GM08714 (cell line): Measurements from ENCODE around the gene PCGF3.

Experiments used
- H3K4me3 ChIP-seq: fragments of 200-500 bp; sonication (Bioruptor generic); 2 replicates; pipeline ENCODE4 v1.5.1; 2014; ENCODE audit warnings: mild to moderate bottlenecking, low read length, inconsistent platforms
- ZNF274 ChIP-seq: IDR thresholded peaks from 2 replicates; pipeline ENCODE4 v1.6.1; 2012; ENCODE audit warnings: mild to moderate bottlenecking, low read depth, low read length

PCGF3 gene

DNA sequence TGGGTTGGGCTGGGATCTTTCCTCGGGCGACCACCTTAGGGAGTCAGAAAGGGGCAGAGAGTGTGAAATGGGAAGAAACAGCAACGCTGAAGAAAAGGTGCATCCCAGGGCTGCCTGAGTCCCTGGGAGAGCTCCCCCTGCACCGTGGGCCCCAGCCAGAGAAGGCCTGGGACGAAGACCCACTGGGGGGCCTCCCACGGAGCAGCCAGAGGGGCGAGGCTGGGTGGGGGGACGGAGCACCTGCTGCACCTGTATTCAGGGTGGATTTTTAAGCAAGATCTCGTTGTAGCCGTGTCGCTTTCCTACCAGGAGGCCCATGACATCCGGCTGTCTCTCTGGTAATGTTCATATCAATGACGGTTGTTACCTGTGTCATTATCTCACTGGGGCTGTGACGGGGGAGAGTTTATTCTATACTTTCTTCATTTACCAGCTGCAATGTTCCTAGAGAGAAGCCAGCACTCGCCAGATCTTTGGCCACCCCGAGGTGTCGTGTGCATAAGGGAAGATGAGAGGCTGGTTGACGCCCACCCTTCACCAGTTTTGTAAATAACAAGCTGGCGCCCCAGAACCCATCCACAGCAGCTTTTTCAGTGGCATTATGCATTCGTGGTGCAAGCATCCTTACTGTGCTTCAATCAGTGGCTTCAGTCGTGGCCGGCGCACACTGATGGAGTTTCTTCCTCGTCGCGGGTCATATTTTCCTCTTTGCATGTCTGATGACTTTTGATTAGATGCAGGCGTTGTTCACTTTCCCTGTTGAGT, 5.6 kb upstream of the PCGF3 start:
- no peak overlapping the region; the same call in 1 of the 2 replicates for H3K4me3 ChIP-seq
- no peak for TF ChIP-seq ZNF274

DNA sequence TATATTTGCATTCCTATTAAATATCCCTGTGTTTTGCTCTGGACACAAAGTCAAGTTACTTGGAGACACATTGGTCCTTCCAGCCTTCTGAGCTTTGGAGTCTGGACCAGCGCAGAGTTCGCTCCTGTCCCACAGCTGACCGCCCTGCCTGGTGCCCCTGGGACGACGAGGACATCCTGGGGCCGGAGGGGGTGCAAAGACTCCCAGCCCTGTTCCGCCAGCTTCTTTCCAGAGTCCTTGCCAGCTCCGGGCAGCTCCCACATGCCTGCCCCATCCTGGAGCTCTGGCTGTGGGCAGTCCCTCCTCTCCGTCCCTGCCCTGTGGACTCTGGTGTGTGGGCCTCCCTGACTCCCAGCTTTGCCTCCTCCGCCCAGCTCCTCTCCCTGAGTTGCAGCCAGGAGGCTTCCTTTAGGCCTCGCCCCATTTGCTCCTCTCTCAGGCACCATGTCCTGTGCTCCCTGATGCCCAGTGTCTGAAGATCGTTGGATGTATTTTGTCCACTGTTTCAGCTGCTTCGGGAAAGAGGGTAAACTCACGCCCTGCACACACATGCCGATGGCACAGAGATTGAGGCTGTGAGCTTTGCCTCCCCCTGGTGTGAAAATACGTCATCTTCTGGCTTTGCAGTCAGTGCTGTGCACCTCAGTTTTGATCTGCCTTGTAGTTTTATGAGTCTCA, 4.9 kb upstream of the PCGF3 start:
- TF ChIP-seq ZNF274, result no peak
- H3K4me3 ChIP-seq, result no peak overlapping the region

DNA sequence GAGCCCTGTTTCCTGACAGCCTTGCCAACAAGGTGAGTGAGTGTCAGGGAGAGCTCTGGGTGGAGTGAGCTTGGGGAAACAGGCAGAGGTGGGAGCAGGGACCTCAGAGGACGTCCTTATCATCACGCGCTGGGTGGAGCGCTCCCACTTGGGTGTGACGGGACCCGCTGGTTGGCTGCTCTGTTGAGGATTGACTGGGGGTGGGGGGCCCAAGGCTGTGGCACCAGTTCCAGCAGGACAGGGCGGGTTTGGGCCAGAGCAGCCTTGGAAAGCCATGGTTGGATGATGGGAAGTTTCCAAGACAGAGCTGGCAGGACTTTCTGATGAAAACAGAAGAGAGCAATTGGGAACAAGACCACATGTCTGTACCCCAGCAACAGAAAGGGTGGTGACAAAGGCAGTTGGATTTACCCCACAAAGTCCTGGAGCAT, 3.0 kb upstream of the PCGF3 start:
- TF ChIP-seq ZNF274, result no peak
- no peak overlapping the region for H3K4me3 ChIP-seq

DNA sequence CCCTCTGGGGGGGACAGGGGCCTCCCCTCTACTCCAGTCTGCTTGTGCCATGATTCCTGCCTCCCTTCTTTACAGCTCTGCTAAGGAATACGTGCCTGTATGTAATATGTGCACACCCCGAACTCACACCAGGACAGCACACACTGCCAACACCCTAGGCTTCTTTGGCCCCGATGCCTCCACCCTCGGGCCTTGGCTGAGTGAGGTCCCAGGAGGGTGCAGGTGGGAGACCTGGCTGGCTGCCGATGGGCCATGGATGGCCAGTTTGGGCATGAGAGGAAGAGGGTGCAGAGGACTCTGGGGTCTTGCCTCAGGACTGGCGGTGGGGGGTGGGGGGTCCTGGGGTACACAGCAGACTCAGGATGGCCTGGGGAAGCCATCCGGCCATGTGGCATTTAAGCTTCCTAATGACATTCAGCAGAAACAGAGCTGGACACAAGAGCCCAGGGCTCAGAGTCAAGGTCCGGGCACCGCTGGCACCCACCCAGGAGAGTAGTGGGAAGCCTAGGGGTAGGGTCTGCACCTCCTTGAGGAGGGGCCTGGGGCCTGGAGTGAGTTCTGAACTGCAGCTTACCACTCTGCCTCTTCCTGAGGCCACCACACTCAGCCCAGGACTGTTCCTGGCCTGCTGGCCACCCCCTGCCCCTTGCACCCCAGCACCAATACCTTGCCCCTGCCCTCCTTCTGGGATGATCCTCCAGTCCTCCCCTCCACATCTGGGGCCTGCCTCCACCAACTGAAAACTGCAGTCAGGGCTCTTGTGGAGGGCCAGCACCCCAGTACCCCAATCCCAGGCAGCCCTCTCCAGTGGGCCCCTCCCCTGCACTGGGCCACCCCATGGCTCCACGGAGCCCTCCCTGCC, 2.1 kb upstream of the PCGF3 start:
- H3K4me3 ChIP-seq, result no peak overlapping the region
- TF ChIP-seq ZNF274, result no peak

DNA sequence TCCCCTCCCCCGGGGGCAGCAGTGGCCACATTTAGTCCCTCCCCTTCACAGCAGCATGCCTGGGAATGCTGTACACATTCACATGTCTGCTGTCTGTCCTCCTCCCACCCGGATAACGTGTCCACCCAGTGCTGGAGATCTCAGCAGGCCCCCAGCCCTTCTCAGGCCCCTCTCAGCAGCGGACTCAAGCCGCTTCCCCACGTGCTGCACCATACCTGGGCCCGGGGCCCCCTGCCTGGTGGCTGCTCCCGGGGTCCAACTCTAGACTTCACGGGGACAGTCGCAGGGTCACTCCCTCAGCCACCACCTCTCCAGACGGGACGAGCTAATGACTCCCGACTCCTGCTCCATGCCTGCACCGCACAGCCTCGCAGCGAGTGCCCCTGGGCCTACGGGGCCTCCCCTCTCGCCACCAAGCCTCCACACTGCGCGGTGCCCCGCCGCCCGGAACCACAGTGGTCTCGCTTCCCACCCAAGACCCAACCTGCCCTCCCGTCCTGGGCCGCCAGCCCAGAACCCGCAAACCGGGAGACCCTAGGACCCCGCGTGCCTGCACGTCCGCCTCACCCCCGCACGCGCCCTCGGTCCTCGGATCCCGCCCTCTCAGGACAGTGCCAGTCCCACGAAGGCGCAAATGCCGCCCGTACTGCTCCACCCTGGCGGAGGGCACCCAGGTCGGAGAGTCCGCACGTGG, 1.3 kb upstream of the PCGF3 start:
- no peak overlapping the region for H3K4me3 ChIP-seq
- no peak for TF ChIP-seq ZNF274

DNA sequence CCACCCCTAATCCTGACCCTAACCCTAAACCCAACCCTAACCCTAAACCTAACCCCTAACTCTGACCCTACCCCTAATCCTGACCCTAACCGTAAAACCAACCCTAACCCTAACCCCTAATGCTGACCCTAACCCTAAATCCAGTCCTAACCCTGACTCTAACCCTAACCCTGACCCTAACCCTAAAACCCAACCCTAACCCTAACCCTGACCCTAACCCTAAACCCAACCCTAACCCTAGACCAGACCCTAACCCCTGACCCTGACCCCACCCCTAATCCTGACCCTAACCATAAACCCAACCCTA, 708 bp upstream of the PCGF3 start:
- no peak for TF ChIP-seq ZNF274
- H3K4me3 ChIP-seq, result no peak overlapping the region; the same call in 1 of the 2 replicates

DNA sequence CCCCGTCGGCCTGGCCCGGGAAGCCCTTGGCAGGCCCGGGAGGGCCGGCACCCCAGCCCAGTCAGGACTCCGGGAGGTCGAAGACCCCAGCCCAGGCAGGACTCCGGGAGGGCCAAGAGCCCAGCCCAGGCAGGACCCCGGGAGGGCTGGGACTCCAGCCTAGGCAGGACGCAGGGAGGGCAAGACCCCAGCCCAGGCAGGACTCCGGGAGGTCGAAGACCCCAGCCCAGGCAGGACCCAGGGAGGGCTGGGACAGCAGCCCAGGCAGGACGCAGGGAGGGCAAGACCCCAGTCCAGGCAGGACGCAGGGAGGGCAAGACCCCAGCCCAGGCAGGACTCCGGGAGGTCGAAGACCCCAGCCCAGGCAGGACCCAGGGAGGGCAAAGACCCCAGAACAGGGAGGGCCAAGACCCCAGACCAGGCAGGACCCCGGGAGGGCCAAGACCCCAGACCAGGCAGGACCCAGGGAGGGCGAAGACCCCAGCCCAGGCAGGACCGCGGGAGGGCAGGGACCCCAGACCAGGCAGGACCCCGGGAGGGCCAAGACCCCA, 526 bp downstream of the PCGF3 start:
- peak overlapping the region; percentile 72 for H3K4me3 ChIP-seq

DNA sequence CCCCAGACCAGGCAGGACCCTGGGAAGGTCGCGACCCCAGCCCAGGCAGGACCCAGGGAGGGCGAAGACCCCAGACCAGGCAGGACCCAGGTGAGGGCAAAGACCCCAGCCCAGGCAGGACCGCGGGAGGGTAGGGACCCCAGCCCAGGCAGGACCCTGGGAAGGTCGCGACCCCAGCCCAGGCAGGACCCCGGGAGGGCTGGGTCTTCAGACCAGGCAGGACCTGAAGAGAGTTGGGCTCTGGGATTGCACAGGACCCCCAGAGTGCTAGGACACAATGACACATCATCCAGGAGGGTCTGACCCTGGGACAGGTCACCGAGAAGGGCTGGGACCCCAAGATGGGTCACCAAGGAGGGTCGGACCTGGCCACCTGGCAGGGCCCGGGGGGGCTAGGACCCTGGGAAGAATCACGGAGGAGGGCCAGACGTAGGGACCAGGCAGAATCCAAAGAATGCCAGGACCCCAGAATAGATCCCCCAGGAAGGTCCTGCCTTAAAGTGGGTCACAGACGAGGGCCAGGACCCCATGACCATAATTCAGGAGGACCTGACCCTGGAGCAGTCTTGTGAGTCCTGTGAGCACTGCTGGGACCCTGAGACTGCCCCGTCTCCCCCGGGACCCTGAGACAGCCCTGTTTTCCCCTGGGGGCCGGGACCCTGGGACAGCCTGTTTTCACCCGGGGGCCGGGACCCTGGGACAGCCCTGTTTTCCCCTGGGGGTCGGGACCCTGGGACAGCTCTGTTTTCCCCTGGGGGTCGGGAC, 1.4 kb downstream of the PCGF3 start:
- no peak for TF ChIP-seq ZNF274
- H3K4me3 ChIP-seq, result peak overlapping the region; percentile 72; the same call in 1 of the 2 replicates

DNA sequence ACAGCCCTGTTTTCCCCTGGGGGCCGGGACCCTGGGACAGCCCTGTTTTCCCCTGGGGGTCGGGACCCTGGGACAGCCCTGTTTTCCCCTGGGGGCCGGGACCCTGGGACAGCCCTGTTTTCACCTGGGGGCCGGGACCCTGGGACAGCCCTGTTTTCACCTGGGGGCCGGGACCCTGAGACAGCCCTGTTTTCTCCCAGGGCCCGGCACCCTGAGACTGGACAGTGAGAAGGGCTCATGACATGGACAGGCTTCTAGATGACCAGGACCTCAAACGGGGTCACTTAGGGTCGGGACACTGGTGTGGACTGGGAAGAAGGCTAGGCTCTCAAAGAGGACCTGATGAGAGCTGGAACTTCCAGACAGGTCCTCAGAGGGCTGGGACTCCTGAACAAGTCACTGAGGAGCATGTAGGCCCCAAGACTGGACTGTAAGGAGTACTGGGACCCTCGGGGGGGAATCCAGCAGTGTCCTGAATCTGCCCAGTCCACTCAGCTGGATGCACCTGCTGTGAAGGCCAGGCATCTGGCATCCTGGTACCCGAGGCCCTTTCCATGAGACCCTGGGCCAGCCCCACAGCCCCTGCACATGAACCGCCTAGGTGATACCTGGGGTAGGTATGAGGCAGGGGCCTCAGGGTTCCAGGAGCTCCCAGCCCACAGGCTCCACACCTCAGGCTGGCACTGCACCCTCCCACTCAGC, 2.4 kb downstream of the PCGF3 start:
- TF ChIP-seq ZNF274, result no peak
- H3K4me3 ChIP-seq, result no peak overlapping the region

DNA sequence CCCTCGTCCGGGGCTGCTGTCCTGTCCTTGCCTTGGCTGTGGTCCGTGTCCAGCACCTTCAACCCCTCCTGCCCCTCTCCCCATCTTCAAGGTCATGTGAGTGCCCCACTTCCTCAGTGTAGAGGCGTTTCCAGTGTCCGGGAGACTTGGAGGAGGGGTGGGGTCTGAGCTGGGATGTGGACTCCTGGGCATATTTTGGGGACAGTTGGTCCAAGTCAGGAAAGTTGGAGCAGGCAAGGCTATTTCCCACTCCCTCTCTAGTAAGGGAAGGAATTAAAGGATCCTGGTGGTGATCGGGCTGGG, 3.0 kb downstream of the PCGF3 start:
- H3K4me3 ChIP-seq, result no peak overlapping the region
- TF ChIP-seq ZNF274, result no peak

DNA sequence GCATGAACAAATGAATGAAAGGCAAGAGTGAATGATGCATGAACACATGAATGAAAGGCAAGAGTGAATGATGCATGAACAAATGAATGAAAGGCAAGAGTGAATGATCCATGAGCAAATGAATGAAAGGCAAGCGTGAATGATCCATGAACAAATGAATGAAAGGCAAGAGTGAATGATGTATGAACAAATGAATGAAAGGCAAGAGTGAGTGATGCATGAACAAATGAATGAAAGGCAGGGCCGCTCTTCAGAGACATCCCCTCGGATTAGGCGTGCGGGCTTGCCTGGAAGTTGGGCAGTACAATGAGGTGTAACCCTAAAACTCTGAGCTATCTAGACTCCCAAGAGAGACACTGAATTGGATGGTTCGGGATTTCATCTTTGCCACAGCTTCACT, 3.7 kb downstream of the PCGF3 start:
- H3K4me3 ChIP-seq, result no peak overlapping the region
- no peak for TF ChIP-seq ZNF274

DNA sequence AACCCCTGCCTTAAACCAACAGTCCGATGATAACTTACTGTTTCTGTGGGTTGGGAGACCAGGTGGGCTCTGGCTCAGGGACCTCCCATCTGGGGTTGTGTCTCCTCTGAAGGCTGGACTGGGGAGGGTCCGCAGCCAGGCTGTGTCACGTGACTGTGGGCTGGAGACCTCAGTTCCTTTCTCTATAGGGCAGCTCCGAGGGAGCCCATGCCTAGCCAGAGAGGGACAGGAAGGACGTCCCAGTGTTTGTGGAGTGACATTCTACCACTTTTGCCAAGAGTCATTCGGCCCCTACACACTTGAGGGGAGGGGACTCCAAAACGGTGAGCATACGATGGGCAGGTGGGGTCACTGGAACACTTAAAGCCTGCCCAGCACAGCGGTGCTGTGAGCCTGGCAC, 4.5 kb downstream of the PCGF3 start:
- H3K4me3 ChIP-seq, result no peak overlapping the region
- no peak for TF ChIP-seq ZNF274

DNA sequence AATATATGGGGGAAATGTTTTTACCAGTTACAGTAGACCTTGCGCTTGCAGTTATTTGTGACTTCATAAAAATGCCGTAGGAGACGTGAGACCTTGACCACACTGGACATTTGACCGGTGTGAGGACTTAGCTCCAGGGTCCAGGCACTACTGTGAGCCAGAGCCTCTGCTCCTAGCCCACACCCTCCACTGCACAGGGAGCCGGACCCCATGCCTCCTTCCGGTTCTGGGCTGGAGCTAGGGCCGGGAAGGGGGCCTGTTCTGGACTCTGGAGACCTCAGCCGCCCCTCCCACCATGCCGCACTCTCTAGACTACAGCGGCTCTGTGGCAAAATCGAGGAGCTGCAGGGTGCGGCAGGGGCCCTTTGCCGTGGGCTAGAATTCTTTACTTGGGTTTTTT, 5.3 kb downstream of the PCGF3 start:
- H3K4me3 ChIP-seq, result no peak overlapping the region
- TF ChIP-seq ZNF274, result no peak
